ENCODE data around the gene MRAP. TPM values are rescaled to one million over a fixed set of nuclear protein-coding genes. Genes with fewer than 3 reads are reported as not detected.
"Not testable (repeated sequence)": the region's sequence is repeated elsewhere in the genome, so short reads cannot be mapped to it uniquely, and the experiment has no call there.

The MRAP gene
- total RNA-seq, 1 experiment from 2014 or later = not detected

DNA sequence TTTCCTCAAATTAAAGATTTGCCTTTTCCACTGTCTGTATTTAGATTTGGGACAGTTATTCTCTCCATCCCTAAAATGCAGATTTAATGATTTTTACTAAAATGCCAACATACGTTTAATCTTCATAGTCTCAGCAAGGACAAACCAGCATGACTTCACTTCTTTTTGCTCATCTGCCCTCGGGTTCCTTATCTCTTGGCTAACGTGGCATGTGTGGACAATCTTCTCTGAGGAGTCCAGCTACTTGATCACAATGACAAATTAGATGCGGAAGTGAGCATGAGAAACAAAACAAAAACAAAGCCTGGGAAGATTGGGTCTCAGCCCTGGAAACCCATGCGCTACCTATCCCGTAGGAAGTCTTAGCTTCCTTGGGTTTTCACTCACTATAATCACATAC, 1.0 kb downstream of the MRAP start:
- DNase-seq (ENCODE audit: low spot score) = no peak

DNA sequence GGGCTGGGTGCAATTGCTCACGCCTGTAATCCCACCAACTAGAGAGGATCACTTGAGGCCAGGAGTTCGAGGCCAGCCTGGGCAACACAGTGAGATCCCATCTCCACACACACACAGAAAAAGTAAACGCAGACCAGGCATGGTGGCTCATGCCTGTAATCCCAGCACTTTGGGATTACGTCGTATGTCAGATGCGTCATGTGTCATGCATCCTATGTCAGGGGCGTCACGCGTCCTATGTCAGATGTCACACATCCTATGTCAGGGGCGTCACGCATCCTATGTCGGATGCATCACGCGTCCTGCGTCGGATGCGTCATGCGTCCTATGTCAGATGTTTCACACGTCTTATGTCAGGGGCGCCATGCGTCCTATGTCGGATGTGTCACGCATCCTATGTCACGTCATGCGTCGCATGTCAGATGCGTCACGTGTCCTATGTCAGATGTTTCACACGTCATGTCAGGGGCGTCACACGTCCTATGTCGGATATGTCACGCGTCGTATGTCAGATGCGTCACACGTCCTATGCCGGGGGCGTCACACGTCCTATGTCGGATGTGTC, 1.5 kb downstream of the MRAP start:
- no peak for DNase-seq (ENCODE audit: low spot score)

DNA sequence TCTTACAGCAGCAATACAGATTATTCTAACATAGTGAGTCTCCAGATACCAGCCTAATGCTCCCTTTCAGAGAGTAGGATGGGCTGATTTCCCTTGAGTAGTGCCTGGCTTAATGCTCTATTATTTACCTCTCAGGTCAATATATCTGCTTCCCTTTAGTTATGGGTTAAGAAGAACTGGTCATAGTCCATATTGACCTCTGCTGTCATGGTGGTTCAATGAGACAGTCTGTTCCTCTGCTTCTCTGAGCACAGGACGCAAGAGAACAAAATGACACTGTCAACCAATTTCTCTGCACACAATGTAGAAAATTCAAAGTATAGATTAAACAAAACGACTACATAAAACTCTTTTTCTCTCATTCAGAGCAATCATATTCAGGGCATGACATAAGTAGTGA, 2.9 kb downstream of the MRAP start:
- DNase-seq (ENCODE audit: low spot score) = no peak

DNA sequence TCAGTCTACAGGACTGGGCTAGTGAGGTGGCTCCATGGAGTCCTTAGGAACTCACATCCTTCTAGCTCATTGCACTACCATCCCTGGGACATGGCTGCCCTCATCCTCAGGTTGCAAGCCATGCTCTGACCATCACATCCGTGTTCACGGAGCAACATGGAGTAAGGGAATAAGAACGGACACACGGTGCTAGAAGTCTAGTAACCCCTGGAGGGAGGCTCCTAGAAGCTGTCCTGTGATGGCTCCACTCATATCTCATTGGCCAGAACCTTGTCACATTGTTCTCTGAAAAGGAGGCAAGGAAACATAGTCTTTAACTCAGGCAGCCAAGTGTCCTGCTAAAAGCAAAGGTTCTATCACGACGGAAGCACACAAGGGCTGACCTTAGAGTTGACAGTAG, 3.9 kb downstream of the MRAP start:
- no peak for DNase-seq (ENCODE audit: low spot score)

DNA sequence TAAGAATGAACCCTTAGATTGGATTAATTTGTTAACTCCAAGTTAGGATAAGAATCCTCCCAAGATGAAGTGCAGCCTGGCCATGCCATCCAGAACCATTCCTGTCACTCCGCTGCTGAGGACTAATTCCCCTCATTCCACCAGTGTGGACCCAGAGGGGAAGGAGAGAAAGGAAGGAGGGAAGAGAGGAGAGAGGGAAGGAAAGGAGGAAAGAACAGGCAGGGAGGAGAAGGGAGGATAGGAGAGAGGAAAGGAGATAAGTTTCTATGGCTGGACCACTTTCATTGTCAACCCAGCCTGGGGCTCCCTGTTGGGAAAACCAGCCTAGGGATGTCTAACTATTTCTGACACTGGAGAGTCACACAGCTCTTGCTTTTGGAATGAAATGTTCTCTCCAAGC, 4.7 kb downstream of the MRAP start:
- DNase-seq (ENCODE audit: low spot score) = no peak

DNA sequence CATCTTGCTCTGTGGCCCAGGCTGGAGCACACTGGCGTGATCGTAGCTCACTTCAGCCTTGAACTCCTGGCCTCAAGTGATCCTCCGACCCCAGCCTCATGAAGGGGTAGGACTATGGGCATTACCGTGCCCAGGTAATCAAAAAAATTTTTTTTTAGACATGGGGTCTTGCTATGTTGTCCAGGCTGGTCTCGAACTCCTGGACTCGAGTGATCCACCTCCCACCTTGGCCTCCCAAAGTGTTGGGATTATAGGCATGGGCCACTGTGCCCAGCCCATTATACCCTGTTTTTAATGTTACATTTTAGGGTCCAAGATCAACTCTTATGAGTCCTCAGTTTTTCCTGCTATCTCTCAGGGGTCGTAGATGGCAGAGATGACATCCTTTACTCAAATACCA, 6.3 kb downstream of the MRAP start:
- no peak for DNase-seq (ENCODE audit: low spot score)

DNA sequence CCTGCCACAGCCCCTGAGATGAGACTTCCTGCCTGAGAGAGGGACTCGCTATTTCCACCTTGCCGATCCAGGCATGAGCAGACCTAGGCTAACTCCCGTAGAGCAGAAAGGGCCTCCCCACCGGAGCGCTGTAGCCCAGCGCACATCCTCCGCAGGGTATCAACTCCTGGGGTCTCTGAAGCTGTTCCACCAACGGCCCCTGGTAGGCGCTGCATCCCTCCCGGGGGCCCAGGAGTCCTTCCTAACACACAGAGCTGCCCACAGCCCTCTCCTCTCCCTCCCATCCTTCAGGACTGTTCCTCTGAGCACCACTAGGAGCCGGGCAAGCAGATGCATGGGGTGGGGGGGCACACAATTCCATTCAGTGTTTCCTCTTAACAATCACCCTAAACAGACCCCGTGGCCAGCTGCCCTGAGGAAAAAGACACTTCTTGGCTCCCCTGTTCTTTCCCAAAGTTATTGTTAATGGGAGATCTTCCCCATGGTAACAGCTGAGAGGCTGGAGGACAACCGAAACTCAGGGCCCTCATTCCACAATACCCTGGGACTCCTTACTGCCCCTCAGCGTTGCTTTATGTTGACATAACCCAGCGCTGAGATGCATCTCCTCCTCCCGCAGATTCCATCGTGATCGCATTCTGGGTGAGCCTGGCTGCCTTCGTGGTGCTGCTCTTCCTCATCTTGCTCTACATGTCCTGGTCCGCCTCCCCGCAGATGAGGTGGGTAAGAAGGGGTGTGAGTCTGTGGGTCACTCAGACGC, 7.5 kb downstream of the MRAP start:
- DNase-seq (ENCODE audit: low spot score) = no peak

DNA sequence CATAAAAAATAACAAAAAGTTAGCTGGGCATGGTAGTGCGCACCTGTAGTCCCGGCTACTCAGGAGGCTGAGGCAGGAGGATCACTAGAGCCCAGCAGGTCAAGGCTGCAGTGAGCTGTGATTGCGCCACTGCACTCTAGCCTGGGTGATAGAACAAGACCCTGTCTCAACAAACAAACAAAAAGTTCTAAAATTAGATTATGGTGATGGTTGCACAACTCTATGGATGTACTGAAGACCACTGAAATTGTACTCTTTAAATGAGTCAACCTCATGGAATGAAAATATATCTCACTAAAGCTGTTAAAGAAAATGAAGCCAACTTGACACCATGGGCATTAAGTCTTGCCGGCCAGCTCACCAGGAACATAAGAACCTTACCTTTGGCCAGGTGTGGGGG, 9.1 kb downstream of the MRAP start:
- DNase-seq (ENCODE audit: low spot score) = no peak

DNA sequence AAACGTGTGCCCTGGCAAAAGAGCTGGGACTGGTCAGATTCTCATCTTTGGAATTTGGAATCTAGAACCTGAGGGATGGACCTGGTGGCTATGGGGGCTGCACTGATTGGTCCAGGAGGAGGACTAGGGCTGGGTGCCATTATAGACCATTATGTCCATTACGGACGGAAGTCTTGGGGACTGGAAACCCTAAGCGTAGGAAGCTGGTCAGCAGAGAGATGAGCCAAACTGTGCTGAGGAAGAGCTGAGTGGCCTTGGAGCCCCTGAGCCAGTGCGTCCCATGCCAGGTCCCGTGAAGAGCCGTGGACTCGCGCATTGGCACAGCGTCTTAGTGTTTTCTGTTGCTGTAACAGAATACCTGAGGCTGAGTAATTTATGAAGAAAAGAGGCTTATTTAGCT, 10.0 kb downstream of the MRAP start:
- DNase-seq (ENCODE audit: low spot score) = no peak

DNA sequence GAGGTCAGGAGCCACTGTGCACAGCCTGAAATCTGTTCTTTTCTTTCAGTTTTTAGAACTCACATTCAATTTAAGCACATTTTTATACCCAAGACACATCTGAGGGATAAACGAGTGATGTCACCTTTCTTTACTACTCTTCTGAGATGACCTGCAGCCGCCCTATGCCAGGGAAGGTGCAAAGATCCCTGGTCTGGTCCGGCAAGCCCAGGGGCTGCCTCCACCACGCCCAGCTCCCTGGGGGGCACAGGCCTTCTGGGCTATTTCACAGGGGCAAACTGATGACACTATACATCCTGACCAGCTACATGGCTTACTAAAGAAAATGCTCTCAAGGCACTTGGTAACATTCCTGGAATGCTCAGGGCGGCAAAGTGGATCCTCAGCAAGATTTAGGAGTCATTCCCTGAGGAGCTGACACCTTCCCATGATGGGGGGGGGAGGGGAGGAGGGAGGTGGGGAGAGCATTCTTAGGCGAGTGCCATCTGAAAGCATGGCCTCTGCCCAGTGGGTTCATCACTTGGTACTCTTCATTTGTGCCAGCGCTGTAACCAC, 11.3 kb downstream of the MRAP start:
- no peak for DNase-seq (ENCODE audit: low spot score)

DNA sequence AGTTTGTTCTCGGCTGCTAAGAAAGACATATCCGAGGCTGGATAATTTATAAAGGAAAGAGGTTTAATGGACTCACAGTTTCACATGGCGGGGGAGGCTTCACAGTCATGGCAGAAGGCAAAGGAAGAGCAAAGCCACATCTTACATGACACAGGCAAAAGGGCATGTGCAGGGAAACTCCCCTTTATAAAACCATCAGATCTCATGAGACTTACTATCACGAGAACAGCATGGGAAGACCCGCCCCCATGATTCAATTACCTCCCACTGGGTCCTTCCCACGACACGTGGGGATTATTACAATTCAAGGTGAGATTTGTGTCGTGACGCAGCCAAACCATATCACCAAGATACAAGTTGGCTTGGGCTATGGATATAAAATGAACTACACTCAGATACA, 12.3 kb downstream of the MRAP start:
- DNase-seq (ENCODE audit: low spot score) = not testable (repeated sequence)

DNA sequence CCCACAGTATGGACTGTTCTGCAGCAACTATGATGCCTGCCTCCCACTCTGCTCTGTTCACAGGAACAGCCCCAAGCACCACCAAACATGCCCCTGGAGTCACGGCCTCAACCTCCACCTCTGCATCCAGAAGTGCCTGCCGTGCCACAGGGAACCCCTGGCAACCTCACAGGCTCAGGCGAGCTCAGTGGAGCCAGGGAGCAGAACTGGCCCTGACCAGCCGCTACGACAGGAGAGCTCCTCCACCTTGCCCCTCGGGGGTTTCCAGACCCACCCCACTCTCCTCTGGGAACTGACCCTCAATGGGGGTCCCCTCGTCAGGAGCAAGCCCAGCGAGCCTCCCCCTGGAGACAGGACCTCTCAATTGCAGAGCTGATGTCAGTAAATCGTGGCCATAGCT, 13.0 kb downstream of the MRAP start:
- DNase-seq (ENCODE audit: low spot score) = no peak

DNA sequence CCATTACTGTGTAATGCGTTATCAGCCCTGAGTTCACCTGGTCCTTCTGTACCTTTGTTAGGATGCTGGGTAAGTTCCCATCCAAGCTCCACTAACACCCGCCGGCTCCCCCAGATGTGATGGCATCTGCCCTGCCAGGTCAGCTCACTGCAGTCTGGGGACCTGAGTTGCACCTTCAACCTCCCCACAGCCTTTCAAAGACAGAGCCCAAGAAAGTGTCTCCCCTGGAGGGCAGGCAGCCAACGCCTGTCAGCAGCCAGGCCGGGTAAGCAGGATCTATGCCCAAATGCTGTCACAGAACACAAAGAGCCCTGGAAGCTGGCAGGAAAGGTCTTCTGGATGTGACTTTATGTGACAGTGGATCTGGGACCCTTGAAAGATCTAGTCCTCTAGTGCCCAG, 13.7 kb downstream of the MRAP start:
- no peak for DNase-seq (ENCODE audit: low spot score)

DNA sequence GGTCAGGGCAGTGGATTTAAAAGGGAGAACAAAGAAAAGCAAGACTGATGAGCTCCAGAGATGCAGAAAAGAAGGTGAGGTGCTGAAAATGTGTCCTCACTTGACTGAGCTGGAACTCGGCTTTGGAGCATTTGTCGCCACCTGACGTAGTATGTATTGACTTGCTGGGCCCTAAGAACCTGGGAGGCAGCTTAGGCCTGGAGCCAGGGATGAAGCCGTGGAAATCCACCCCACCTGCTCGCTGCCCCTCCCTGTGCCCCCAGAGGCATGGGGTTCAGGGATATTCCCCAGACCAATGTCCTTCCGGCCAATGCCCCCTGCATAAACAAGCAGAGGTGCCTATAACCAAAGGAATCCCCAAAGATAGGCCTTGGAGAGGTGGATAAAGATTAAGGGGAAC, 14.3 kb downstream of the MRAP start:
- DNase-seq (ENCODE audit: low spot score) = no peak

DNA sequence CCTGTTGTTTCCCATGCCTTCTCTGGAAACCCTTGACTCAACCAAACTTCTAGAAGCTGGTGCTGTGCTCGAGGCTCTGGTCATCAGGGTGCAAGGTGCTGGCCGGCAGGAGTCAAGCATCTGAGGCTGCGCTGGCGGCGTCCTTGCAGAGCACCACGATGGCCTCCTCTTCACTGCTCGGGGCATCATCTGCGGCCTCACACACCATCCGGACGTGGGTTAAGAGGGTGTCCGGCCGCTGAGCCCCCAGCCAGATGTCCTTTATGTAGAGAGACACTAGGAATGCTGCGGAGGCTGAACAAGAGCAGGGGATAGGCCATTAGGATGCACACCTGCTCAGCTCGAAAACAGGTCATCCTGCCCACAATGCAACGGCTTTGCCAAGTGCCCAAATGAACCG, 16.2 kb downstream of the MRAP start:
- DNase-seq (ENCODE audit: low spot score) = no peak

DNA sequence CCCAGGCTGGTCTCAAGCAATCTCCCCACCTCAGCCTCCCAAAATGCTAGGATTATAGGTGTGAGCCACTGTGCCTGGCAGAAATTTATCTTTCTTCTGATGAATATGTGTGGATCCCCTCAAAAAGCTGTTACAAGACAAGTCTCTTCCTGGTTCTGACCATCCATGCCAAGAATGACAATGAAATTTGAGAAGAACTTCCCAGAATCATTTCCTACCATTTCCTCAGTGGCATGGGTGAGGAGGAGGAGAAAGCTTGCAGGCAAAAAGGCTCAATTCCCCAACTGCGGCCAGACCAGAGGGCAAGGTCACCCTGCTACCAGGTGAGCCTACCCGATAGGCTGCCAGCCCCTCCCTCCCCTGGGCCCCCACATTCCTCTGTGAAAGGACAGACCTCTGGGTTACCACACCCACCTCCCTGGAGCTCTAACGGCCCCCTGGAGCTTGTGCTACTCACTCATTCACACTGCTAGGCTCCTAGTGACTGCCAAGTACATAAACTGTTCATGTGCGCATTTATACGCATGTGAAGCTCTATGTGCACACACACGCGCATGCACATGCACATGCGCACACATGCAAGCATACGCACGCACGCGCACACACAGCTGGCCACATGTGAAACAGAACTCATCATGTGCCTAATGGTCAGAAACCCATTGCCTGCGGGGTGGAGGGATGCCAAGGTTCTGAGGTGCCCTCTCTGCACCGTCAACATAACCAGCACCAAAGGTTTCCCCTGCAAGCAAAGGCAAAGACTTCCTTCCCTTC, 17.0 kb downstream of the MRAP start:
- DNase-seq (ENCODE audit: low spot score) = no peak

DNA sequence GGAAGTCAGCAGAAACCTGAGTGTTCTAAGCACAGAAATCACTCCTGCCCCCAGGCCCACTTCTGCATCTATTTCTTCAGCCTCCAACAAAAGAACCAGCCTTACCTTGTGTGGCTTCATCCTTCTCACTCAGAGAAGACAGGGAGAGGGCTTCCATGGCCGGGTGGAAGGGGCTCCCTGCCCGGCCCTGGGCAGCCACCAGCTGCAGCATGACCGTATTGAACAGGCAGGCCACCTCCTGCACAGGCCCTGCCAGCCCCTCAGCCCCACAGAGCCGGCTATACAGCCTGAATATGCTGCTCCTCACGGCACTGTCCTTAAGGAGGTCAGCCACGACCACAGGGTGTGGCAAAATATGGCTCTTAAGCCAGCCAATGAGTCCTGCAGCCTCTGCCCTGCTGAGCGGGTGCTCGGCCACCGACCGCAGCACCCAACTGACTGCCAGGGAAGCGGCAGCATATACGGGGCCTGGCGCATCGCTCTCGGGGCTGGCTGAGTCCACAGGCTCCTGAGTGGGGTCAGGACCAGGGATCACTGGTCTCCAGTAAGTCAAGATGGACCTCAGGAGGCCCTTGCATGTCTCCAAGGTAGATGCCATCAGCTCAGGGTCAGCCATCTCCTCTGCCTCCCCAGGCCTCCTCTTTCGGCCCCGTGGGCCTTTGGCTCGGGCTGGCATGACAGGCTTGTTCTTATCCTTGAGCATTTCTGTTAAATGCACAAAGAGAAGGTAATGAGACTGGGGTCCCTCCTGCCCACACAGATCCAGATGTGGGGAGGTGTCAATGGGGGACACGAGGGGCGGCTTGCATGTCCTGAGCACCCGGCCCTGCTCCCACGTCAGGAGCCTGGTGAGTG, 17.9 kb downstream of the MRAP start:
- DNase-seq (ENCODE audit: low spot score) = no peak

DNA sequence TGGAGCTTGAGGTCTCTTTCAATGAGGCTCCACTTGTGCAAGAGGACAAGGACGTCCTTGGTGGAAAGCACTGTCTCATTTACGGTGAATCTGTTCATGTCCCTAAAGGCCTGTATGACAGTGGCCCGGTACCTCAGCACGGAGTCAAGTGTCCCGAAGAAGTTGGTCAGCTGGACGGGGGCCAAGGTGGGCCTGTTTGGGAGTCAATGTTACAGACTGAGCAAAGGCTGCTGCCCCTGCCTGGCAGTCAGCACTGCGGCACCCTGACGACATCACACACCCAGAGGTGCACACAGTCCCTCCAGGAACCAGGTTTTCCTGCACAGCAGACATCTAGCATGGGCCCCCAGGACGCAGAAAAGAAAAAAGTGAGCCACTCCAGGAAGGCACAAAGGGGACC, 19.1 kb downstream of the MRAP start:
- DNase-seq (ENCODE audit: low spot score) = no peak

DNA sequence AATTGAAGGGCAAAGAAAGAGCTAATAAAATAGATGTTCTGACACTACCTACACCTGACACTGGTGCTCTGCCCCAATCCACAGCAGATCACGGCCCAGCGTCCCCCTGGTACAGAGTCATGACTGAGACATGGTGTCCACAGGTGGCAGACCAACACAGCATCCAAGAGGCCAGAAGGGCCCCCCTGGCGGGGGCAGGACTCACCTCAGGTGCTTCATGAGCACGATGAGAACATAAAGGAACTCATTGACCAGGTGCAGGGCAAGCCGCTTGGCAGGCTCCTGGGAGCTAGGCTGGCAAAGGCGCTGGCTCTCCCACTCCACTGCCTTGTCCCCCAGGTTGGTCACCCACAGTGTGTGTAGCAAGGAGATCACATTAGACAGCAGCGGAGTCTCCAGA, 20.4 kb downstream of the MRAP start:
- DNase-seq (ENCODE audit: low spot score) = no peak

DNA sequence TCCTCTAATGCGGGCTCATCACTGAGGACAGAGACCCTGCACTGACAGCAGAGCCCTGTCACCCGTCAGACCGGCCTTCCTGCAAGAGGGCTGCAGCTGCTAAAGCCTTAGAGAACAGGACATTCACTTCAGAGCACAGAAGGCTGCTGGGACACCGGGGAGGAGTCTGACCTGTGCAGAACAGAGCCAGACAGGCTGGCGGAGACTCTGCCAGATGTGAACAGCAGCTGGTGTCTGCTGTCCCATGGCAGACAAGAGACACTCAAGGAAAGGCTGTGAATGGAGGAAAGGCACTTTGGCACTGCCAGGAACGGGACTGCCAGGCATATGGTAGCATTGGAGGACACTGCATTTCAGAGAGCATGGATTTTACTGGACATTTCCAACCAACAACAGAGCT, 21.4 kb downstream of the MRAP start:
- DNase-seq (ENCODE audit: low spot score) = no peak

DNA sequence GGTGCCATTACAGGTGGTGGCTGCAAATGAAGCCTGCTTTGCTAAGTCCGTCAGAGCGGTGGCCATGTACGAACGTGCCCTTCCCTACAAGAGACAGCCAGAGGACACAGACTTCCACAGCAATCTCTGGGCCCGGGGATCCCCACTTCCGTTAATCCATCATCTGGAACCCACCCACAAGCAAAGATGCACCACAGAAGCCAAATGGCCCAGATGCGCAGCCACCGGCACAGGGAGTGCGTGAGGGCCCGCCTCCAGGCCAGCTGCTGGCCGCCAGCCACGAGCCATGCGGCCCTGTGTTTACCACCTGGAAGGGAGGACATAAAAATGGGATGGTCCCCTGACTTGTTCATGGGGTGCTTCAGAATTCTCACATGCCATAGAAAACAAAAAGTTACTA, 22.1 kb downstream of the MRAP start:
- no peak for DNase-seq (ENCODE audit: low spot score)

DNA sequence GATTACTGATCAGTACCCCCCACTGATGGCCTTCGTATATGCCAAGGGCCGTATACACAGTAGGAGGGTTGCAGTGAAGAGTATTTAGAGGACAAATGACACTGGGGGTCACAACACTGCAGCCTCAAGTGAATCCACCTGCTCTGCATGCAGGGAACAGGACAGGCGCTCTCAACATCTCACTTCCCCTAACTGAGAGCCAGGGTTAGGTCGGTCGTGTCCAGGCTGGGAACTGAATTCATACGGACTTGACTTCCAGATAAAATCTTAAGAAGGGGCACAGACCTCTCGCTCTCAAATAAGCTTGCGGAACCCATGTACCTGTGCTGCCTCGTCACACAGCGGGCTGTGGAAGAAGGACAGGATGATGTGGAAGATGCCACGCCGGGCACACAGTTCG, 22.8 kb downstream of the MRAP start:
- DNase-seq (ENCODE audit: low spot score) = no peak
